Testis (tissue), 3 donors: ENCODE data around the gene DENND4B. TPM values are rescaled to one million over a fixed set of nuclear protein-coding genes. Genes with fewer than 3 reads are reported as not detected.

Experiments
- DNase-seq: peaks from one replicate; pipeline ENCODE4 v3.0.0-alpha.2; 2019
- H3K27ac ChIP-seq, 2 donors: fragments of 200-600 bp; sonication (generic); one replicate each; pipeline ENCODE4 v1.5.1; 2019
- H3K27me3 ChIP-seq: fragments of 200-600 bp; sonication (generic); one replicate; pipeline ENCODE4 v1.5.1; 2019
- H3K36me3 ChIP-seq: fragments of 200-600 bp; sonication (generic); one replicate; pipeline ENCODE4 v1.5.1; 2017; ENCODE audit warnings: low read depth; ENCODE audit errors: missing control alignments
- H3K4me1 ChIP-seq: fragments of 200-600 bp; sonication (generic); one replicate; pipeline ENCODE4 v1.5.1; 2019
- H3K4me3 ChIP-seq, 2 donors: fragments of 200-600 bp; sonication (generic); one replicate each; pipeline ENCODE4 v1.5.1; 2017 to 2019
- H3K9me3 ChIP-seq: fragments of 200-600 bp; sonication (generic); one replicate; pipeline ENCODE4 v1.5.1; 2017
- CTCF ChIP-seq, 3 experiments: fragments of 450-650 bp in 2 of 3; fragments of 200-600 bp in 1 of 3; sonication (generic) in 1 of 3; IDR thresholded peaks; one replicate each; pipeline ENCODE4 v1.5.1; 2016 to 2019; ENCODE audit warnings: antibody characterized with exemption in 3 of 3, mild to moderate bottlenecking in 2 of 3, moderate library complexity in 1 of 3
- POLR2A ChIP-seq: fragments of 450-650 bp; IDR thresholded peaks from one replicate; pipeline ENCODE4 v1.6.1; 2017; ENCODE audit warnings: antibody characterized with exemption, mild to moderate bottlenecking, moderate library complexity
- WGBS, 2 donors: methylation state at CpG; one replicate each; pipeline ENCODE4 v1.1.5; 2018; 5-methylcytosine and 5-hydroxymethylcytosine counted together
- intact Hi-C: fragments of 100-400 bp; cut with DNase I; formaldehyde crosslinking; loops from one replicate; pipeline ENCODE4 v1.15.1; 2023; ENCODE audit warnings: low total_unique reads
- polyA plus RNA-seq: library from polyadenylated mRNA; stranded (reverse); fragments of 350-450 nt; fragmentation: Illumina TruSeq; extraction: RNeasy Lipid Tissue Mini Kit (QIAGEN cat#74804); gene quantifications from one replicate; pipeline ENCODE4 v1.2.3, GENCODE V29; 2014; ENCODE audit warnings: low read depth, low replicate concordance; ENCODE audit not compliant: insufficient read depth
- total RNA-seq, 2 donors: library from RNA; depleted of rRNA; stranded (reverse); fragments of >200 nt; gene quantifications; one replicate each; pipeline ENCODE4 v1.2.3, GENCODE V29; 2016

DENND4B gene
- total and polyA plus RNA-seq, 3 donors from 2014 or later: 25.4 to 59.0 (median 54.5) TPM

- 88 to 92% methylated on average over 5 of the region's 5 CpGs for WGBS, 2 donors
- intact Hi-C loops: no loop called here
- no peak overlapping the region for H3K27ac ChIP-seq
- H3K4me3 ChIP-seq: no peak overlapping the region
- H3K9me3 ChIP-seq: no peaks in the 10 kb centered on the region
- no peaks in the 10 kb centered on the region for H3K27me3 ChIP-seq
- no peaks in the 10 kb centered on the region for H3K36me3 ChIP-seq
- DNase-seq: no peak
- no peaks in the 10 kb centered on the region for H3K4me1 ChIP-seq
- TF ChIP-seq POLR2A: no peak
- TF ChIP-seq CTCF (IDR thresholded peaks at IDR 0.05): no peak
These were observed 17.1 kb downstream of the DENND4B start for GRCh38 chr1:153929426-153929825.

- no peak for TF ChIP-seq POLR2A
- no peak for TF ChIP-seq CTCF (IDR thresholded peaks at IDR 0.05)
- Histone ChIP-seq H3K27me3 (no peaks in the 10 kb centered on the region), H3K4me3 (no peak overlapping the region), H3K27ac (no peak overlapping the region), H3K4me1 (no peaks in the 10 kb centered on the region), H3K36me3 (no peaks in the 10 kb centered on the region), H3K9me3 (no peaks in the 10 kb centered on the region)
- WGBS, 2 donors: 52 to 69% methylated on average over 4 of the region's 4 CpGs
- intact Hi-C loops: no loop called here
- no peak for DNase-seq
These were observed 17.7 kb downstream of the DENND4B start for GRCh38 chr1:153928791-153929341.

- DNase-seq: no peak
- Histone ChIP-seq H3K27me3 (no peaks in the 10 kb centered on the region), H3K4me1 (no peaks in the 10 kb centered on the region), H3K36me3 (no peaks in the 10 kb centered on the region), H3K27ac (no peak overlapping the region), H3K4me3 (no peak overlapping the region), H3K9me3 (no peaks in the 10 kb centered on the region)
- intact Hi-C loops: no loop called here
- WGBS, 2 donors: 78 to 84% methylated on average over 1 of the region's 1 CpG
- TF ChIP-seq POLR2A (no peak), CTCF (IDR thresholded peaks at IDR 0.05) (no peak)
These were observed 18.3 kb downstream of the DENND4B start for GRCh38 chr1:153928245-153928644.

GRCh38 chr1:153926405-153926804, 20.1 kb downstream of the DENND4B start:
- Histone ChIP-seq H3K27me3 (no peaks in the 10 kb centered on the region), H3K36me3 (no peaks in the 10 kb centered on the region), H3K4me3 (no peak overlapping the region), H3K4me1 (peaks cover 4% of the 10 kb centered on the region), H3K27ac (no peak overlapping the region), H3K9me3 (no peaks in the 10 kb centered on the region)
- 86% methylated on average over 4 of the region's 4 CpGs for WGBS, 2 donors
- no peak for DNase-seq
- intact Hi-C loops: no loop called here
- TF ChIP-seq CTCF (IDR thresholded peaks at IDR 0.05): no peak
- TF ChIP-seq POLR2A: no peak
